Muscle of leg (tissue), 11 donors: Measurements from ENCODE around the gene NOXO1. TPM values are rescaled to one million over a fixed set of nuclear protein-coding genes. Genes with fewer than 3 reads are reported as not detected.

Experiments used
- DNase-seq: peaks from one replicate; pipeline ENCODE4 v3.0.0; 2013
- H3K27ac ChIP-seq: one replicate; pipeline ENCODE4 v1.5.1; 2013; ENCODE audit warnings: mild to moderate bottlenecking, low read length, control low read depth
- H3K27me3 ChIP-seq: one replicate; pipeline ENCODE4 v1.6.1; 2013; ENCODE audit warnings: low read length; ENCODE audit not compliant: control insufficient read depth, insufficient read depth
- H3K36me3 ChIP-seq: one replicate; pipeline ENCODE4 v1.6.1; 2013; ENCODE audit warnings: low read length; ENCODE audit not compliant: control insufficient read depth, insufficient read depth
- H3K4me1 ChIP-seq: one replicate; pipeline ENCODE4 v1.6.1; 2013; ENCODE audit warnings: low read length; ENCODE audit not compliant: control insufficient read depth, insufficient read depth
- H3K4me3 ChIP-seq: one replicate; pipeline ENCODE4 v1.5.1; 2013; ENCODE audit warnings: low read length, control low read depth
- H3K9me3 ChIP-seq: replicated peaks from 2 replicates; pipeline ENCODE4 v1.6.1; 2013; ENCODE audit warnings: low read depth, low read length; ENCODE audit not compliant: control insufficient read depth
- WGBS: methylation state at CpG from one replicate; pipeline ENCODE4 v1.1.5; 2013; ENCODE audit warnings: missing lambda C conversion rate; ENCODE audit not compliant: insufficient coverage; 5-methylcytosine and 5-hydroxymethylcytosine counted together
- polyA plus RNA-seq, 8 donors: library from polyadenylated mRNA; unstranded; fragments of 120-200 nt; gene quantifications; one replicate each; pipeline versions ENCODE4 v1.2.1 to v1.2.3, GENCODE V29; 2013; ENCODE audit warnings: inconsistent platforms in 1 of 8, low replicate concordance in 1 of 8; ENCODE audit not compliant: insufficient read length in 8 of 8, insufficient read depth in 1 of 8
- total RNA-seq: library from RNA; stranded (reverse); fragments of 120-200 nt; gene quantifications from one replicate; pipeline ENCODE4 v1.2.4, GENCODE V29; 2013

NOXO1 gene
- total and polyA plus RNA-seq, 9 donors = 0.29 to 1.7 (median 0.89) TPM

DNA sequence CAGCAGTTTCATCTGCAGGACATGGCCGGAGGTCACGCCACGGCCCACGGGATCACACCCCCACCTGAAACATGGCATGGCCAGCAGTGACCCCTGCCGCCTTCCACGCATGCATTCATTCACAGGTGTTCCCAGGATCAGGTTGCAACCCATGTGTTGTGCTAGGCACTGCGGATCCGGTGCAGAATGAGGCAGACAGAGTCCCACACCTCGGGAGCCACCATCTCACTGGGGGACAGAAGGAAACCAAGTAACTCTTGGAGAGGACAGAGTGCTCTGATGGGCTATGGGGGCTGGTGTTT, 33.9 kb downstream of the NOXO1 start:
- no peaks in the 10 kb centered on the region for H3K9me3 ChIP-seq
- H3K36me3 ChIP-seq = no peaks in the 10 kb centered on the region
- H3K4me1 ChIP-seq = peaks cover 30% of the 10 kb centered on the region
- DNase-seq = no peak
- H3K27ac ChIP-seq = no peak overlapping the region
- no peaks in the 10 kb centered on the region for H3K27me3 ChIP-seq
- H3K4me3 ChIP-seq = no peak overlapping the region
- 79% methylated on average over 7 of the region's 9 CpGs for WGBS

GRCh38 chr16:1946495-1947368, 34.5 kb downstream of the NOXO1 start:
- Histone ChIP-seq H3K9me3 (no peaks in the 10 kb centered on the region), H3K4me1 (peaks cover 35% of the 10 kb centered on the region), H3K27me3 (no peaks in the 10 kb centered on the region), H3K4me3 (no peak overlapping the region), H3K36me3 (no peaks in the 10 kb centered on the region), H3K27ac (no peak overlapping the region)
- 83% methylated on average over 33 of the region's 38 CpGs for WGBS
- no peak for DNase-seq

DNA sequence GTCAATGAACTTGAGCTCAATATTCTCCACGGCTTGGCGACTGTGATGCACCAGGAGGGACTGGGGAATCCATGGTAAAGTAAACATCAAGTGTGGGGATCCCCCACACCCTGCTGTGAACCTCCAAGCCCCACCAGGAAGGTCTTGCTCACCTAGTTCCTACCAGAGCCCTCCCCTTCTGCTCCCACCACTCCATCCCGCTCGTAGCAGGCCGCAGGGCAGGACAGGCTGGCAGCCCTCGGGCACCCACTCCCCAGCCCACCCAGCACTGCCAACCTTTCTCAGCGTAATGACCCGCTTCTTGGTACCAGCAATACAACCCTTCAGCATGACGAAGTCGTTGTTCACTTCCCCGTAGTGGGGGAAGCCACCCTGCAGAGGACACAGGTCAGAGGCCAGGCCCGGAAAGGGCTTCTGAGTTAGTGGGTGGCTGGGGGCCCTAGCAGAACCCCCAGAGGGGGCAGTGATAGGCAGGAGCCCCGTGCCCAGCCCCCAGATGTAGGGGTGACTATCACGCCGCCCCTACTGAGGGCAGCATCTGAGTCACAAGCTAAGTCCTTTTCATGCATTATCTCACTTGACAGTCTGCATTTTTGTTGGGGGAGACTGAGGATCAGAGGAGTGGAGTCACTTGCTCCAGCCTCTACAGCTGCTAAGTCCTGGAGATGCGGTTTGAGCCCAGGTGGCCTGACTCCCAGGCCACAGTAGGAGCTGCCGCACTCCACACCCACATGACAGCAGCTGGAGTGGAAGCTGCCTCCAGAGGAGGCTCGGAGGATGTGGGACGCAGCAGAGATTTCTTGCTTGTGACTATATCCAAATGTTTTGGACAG, 35.5 kb downstream of the NOXO1 start:
- Histone ChIP-seq H3K27ac (no peak overlapping the region), H3K4me3 (no peak overlapping the region), H3K36me3 (peaks cover 3% of the 10 kb centered on the region), H3K27me3 (no peaks in the 10 kb centered on the region), H3K9me3 (no peaks in the 10 kb centered on the region), H3K4me1 (peaks cover 38% of the 10 kb centered on the region)
- WGBS = 74% methylated on average over 9 of the region's 19 CpGs
- DNase-seq = no peak

DNA sequence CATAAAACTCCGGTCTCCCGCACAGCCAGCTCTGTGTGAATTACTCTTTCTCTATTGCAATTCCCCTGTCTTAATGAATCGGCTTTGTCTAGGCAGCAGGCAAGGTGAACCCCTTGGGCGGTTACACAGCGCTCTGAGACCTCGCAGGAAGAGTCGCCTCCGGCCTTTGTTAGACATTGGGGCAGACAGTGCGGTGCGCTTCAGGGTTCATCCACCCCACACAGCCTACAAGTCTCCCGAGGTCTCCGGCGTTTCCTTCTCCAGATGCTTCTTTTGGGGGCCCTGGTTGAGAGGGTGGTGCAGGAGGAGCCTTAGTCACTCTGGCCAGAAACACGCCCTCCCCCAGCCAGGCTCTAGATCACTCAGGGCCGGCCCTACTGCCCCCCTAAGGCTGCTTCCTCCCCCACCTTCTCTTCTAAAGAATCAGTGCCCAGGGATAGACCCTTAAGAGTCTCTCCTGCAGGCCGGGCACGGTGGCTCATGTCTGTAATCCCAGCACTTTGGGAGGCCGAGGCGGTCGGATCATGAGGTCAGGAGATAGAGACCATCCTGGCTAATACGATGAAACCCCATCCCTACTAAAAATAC, 36.6 kb downstream of the NOXO1 start:
- no peak overlapping the region for H3K4me3 ChIP-seq
- no peak overlapping the region for H3K27ac ChIP-seq
- WGBS = 81% methylated on average over 9 of the region's 21 CpGs
- H3K36me3 ChIP-seq = peaks cover 9% of the 10 kb centered on the region
- DNase-seq = no peak
- H3K4me1 ChIP-seq = peaks cover 36% of the 10 kb centered on the region
- H3K9me3 ChIP-seq = no peaks in the 10 kb centered on the region
- H3K27me3 ChIP-seq = no peaks in the 10 kb centered on the region

DNA sequence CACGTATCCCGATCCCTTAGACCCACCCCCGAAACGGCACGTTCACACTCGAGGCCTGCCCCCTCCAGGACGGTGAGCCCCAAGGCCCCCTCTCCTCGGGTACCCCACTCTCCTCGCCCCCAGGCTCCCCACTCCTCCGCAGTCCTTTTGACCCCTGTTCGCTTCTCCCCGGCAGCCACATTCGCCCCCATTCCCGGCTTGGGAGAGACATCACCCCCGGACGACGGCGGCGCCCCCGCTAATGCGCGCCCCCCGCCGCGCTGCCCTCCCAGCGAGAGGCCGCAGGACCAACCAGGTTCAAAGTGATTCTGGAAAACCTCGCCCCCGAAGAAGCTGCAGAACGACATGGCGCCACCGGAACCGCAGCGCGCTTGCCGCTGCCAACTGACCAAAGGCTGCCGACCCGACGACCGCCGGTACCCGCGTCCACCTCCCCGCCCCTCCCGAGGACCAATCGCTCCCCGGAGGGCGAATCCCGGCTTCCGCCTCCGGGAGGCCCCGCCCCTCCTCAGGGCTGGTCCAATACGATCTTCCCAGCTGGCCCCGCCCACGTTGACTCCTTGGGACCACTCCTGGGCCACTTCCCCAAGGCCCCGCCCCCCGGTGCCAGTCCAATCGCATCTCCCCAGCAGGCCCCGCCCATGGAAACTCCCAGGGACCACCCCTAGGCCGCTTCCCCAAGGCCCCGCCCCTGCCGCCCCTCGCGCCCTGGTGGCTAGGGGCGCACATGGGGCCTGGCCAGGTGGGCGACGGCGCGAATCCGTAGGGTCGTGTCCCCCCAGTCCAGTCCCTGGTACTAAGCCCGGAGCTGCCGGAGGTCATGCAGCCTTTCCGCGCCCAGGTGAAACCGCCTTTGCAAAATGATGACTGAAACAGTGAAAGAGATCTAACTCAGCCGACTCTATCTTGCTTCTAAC, 38.2 kb downstream of the NOXO1 start, which contains the start of gene MSRB1:
Gene MSRB1, minus strand, starts transcription at position 390 of the 917 bp plus-strand sequence. Its CDS starts 43 bp downstream, at position 347.
- Histone ChIP-seq H3K9me3 (no peaks in the 10 kb centered on the region), H3K4me1 (peaks cover 36% of the 10 kb centered on the region), H3K4me3 (peak within 1 kb of the TSS; percentile 93), H3K36me3 (peaks cover 23% of the 10 kb centered on the region), H3K27me3 (no peaks in the 10 kb centered on the region), H3K27ac (peak within 1 kb of the TSS; percentile 86)
- peak; percentile 99 for DNase-seq
- under 1% methylated on average over 64 of the region's 77 CpGs for WGBS

GRCh38 chr16:1942047-1942809, 39.0 kb downstream of the NOXO1 start:
- H3K9me3 ChIP-seq = no peaks in the 10 kb centered on the region
- peak overlapping the region; percentile 78 for H3K27ac ChIP-seq
- no peaks in the 10 kb centered on the region for H3K27me3 ChIP-seq
- peaks cover 31% of the 10 kb centered on the region for H3K36me3 ChIP-seq
- peak; percentile 42 for DNase-seq
- peaks cover 32% of the 10 kb centered on the region for H3K4me1 ChIP-seq
- peak overlapping the region; percentile 93 for H3K4me3 ChIP-seq
- WGBS = 24% methylated on average over 12 of the region's 17 CpGs

GRCh38 chr16:1941162-1942046, 39.9 kb downstream of the NOXO1 start:
- no peak for DNase-seq
- Histone ChIP-seq H3K4me1 (peaks cover 27% of the 10 kb centered on the region), H3K4me3 (peak overlapping the region; percentile 93), H3K27ac (peak overlapping the region; percentile 78), H3K27me3 (no peaks in the 10 kb centered on the region), H3K9me3 (no peaks in the 10 kb centered on the region), H3K36me3 (peaks cover 37% of the 10 kb centered on the region)
- WGBS = 79% methylated on average over 27 of the region's 30 CpGs

DNA sequence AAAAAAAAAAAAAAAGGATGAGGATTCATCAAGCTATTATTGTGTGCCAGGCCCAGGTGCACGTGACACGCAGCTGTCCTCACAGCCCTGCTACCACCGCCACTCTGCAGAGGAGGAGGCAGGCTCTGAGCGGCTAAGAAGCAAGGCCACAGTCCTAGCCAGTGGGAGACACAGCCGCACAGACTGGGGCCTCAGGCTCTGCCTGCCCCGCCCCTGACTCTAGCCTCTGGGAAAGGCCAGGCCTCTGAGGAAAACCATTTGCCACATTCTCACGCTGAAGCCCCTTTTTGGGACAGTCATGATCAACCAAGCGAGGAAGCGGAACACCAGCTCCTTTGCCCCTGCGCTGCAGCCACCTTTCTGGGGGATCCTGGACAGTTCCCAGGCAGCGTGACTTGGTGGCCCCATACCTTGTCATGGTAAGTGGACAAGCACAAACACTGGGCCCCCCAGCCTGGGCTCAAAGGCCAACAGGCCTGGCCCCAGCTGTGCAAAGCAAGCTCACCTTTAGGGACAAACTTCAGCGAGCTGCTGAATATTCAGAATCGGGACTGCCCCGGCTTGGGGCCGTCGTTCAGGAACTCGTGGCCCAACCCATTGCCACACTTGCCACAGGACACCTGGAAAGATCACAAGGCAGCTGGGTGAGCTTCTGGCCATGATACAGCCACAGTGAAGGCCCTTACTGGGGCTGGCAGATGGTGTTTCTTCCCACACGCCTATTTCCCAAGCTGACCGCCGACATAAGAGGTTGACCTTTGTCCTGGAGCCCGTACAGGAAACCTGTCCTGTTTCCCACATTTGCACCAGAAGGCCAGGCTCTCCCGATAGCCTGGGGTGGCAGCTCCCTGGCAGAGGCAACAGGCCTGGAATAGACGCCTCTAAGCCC, 40.8 kb downstream of the NOXO1 start:
- DNase-seq = no peak
- Histone ChIP-seq H3K4me3 (no peak overlapping the region), H3K4me1 (peaks cover 28% of the 10 kb centered on the region), H3K9me3 (no peaks in the 10 kb centered on the region), H3K36me3 (peaks cover 37% of the 10 kb centered on the region), H3K27ac (peak overlapping the region; percentile 42), H3K27me3 (no peaks in the 10 kb centered on the region)
- 89% methylated on average over 22 of the region's 23 CpGs for WGBS
